ENCODE results near the gene FLII. TPM values are rescaled to one million over a fixed set of nuclear protein-coding genes. Genes with fewer than 3 reads are reported as not detected.

FLII gene
- total RNA-seq, 1 experiment from 2014 or later: 203 TPM

DNA sequence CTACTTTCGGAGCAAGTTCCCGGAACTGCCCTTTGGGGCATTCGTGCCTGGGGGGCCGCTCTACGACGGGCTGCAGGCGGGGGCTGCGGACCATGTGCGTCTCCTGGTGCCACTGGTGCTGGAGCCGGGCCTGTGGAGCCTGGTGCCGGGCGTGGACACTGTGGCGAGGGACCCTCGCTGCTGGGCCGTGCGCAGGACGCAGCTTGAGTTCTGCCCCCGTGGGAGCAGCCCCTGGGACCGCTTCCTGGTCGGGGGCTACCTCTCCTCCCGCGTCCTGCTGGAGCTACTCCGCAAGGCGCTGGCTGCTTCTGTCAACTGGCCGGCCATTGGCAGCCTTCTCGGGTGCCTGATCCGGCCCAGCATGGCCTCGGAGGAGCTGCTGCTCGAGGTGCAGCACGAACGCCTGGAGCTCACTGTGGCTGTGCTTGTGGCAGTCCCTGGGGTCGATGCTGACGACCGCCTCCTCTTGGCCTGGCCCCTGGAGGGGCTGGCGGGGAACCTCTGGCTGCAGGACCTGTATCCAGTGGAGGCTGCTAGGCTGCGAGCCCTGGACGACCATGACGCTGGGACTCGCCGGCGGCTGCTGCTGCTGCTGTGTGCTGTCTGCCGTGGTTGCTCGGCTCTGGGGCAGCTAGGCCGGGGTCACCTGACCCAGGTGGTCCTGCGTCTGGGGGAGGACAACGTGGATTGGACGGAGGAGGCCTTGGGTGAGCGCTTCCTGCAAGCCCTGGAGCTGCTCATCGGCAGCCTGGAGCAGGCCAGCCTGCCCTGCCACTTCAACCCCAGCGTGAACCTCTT lies 5.5 kb upstream of the FLII start:
- Histone ChIP-seq H3K27me3 (no peaks in the 10 kb centered on the region), H3K4me3 (no peak overlapping the region), H3K9me3 (no peaks in the 10 kb centered on the region), H3K36me3 (no peaks in the 10 kb centered on the region; the same call in 1 of the 2 replicates)
- DNase-seq: no peak

DNA sequence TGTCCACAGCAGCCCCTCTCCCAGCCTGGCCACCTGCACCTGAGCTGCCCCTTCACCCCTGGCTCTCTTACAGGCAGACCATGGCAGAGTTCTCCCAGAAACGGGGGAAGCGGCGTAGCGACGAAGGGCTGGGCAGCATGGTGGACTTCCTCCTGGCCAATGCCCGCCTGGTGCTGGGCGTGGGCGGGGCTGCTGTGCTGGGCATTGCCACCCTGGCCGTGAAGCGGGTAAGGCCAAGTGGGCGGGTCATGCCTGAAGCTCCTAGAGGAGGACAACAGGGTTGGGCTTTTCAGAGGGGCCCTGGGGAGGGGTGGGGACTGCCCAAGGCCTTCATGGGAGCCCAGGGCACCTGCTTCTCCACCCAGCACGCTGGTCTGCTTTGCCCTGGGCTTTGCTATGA lies 4.1 kb upstream of the FLII start:
- H3K27me3 ChIP-seq: no peaks in the 10 kb centered on the region
- no peak for DNase-seq
- no peaks in the 10 kb centered on the region; the same call in none of the 2 replicates for H3K36me3 ChIP-seq
- H3K4me3 ChIP-seq: no peak overlapping the region
- no peaks in the 10 kb centered on the region for H3K9me3 ChIP-seq

DNA sequence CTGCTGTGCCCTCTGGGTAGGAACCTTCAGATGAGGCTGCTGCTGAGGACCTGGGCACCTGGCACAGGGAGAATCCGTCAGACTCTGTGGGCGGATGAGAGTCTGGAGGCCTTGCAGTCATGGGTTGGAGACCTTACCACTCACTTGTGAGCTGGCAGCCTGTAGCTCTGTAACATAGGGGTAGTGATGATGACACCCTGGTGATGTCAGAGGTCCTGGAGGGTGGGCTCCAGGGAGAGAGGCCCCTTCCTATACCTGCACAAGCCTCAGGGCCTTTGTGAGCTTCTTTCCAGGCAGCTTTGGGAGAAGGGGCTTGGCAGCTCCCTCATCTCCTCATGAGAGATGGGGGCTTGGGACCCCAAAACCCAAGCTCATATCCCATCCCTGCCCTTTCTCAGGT lies 3.6 kb upstream of the FLII start:
- Histone ChIP-seq H3K27me3 (no peaks in the 10 kb centered on the region), H3K9me3 (no peaks in the 10 kb centered on the region), H3K4me3 (no peak overlapping the region), H3K36me3 (no peaks in the 10 kb centered on the region; the same call in none of the 2 replicates)
- DNase-seq: no peak

DNA sequence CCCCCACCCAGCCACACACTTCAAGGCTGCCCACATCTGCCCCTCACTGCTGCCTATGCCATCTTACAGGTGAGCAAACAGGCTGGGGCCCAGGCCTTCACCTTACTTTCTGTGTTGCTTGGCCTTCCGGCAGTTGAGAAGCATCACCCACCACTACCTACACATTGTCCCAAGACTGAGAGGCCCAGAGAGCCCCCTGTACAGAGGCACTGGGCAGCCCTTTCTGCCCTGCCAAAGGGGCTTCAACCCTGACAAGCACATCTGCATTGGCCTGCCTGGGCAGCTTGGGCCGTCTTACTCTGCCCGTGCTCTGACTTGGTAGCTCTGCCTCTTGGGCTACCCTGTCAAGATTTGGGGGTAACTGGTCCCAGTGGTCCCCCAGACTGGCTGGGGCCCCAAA lies 3.1 kb upstream of the FLII start:
- Histone ChIP-seq H3K9me3 (no peaks in the 10 kb centered on the region), H3K4me3 (peak overlapping the region; percentile 75), H3K36me3 (no peaks in the 10 kb centered on the region; the same call in none of the 2 replicates), H3K27me3 (no peaks in the 10 kb centered on the region)
- no peak for DNase-seq

DNA sequence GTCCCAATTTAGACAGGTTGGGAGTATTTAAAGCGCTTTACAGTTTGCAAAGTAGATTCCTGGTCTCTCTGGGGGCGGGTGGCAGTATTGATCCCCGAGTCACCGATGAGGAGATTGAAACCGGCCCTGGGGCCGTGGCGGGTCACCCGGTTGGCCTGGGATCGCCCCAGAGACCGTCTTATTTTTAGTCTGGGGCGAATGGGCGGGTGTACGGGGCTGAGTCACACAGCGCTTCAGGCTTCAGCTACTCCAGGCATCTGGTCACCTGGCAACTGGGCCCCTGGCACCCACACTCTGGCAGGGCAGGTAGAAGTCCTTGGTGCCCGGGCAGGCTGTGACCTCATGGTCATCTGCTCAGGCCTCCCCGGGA lies 2.6 kb upstream of the FLII start:
- Histone ChIP-seq H3K27me3 (no peaks in the 10 kb centered on the region), H3K4me3 (peak overlapping the region; percentile 75), H3K36me3 (no peaks in the 10 kb centered on the region; the same call in none of the 2 replicates), H3K9me3 (no peaks in the 10 kb centered on the region)
- DNase-seq: peak; percentile 73

DNA sequence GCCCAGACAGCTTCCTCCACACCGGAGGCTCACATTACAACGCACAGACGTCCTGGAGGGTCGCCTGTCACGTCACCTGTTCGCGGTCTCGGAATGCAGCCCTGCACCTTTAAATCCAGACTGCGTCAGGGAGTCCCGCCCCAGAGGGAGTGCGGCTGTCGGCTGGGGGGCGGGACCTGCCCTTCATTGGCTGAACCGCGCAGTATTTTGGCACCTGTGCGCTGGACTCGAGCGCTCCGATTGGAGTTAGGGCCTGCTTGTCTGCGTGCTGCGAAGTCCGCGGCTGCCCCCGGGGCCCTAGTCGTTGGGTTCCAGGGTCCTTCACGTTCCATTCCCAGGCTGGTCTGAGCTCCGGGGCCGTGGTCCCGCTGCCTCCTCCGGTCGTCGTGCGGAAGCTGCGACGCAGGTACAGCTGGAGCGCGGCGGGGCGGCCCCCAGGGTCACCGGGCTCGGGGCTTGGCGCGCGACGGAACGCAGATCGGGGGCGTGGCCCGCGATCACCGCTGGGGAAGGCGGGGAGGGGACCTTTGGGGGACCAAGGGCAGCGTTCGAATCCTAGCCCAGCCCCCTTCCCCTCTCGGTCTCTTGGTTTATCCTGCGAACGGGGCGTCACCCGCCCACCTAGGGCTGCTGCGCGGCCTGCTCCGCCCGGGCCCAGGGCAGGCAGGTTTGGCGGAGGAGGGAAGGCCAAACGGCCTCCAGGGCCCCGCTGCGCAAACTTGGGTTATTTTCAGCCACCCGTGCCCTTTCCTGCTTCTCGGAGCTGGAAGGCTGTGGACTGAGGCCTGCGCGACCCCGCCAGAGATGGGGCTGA lies 2.0 kb upstream of the FLII start, which contains the start of gene MIEF2:
TSS of gene MIEF2 (plus strand) at position 331 of the 814 bp plus-strand sequence. CDS start 2,059 bp downstream, outside the sequence.
- peak; percentile 91 for DNase-seq
- Histone ChIP-seq H3K9me3 (no peaks in the 10 kb centered on the region), H3K27me3 (no peaks in the 10 kb centered on the region), H3K4me3 (peak within 1 kb of the TSS; percentile 75), H3K36me3 (peaks cover 3% of the 10 kb centered on the region)

DNA sequence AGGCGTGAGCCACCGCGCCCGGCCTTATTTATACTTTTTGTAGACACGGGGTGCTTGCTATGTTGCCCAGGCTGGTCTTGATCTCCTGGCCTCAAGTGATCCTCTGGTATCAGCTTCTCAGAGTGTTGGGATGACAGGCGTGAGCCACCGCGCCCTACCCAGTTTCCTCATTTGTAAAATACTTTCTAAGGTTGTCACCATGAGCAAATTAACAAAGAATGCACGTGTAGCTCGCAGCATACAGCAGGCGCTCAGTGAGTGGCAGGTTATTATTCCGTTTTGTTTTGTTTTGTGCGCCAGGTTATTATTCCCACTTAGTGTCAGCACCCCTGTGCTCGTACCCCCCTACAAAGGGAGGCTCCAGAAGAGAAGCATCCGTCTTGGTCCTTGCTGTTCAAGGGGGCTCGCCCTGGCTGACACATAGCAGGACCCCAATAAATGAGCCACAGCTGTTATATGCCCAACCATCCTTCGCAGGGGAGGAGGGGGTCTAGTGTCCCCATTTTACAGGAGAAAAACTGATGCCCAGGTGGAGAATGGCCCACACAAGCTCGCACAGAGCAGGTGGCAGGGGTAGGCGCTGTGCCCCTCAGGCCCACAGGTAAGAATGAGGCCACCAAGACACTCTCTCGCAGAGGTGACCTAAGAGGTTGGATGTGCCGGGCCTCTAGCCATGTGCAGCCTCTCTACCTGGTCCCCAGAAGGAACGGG lies 1.2 kb upstream of the FLII start:
- Histone ChIP-seq H3K4me3 (peak overlapping the region; percentile 75), H3K9me3 (no peaks in the 10 kb centered on the region), H3K27me3 (no peaks in the 10 kb centered on the region), H3K36me3 (peaks cover 3% of the 10 kb centered on the region)
- peak; percentile 21 for DNase-seq

DNA sequence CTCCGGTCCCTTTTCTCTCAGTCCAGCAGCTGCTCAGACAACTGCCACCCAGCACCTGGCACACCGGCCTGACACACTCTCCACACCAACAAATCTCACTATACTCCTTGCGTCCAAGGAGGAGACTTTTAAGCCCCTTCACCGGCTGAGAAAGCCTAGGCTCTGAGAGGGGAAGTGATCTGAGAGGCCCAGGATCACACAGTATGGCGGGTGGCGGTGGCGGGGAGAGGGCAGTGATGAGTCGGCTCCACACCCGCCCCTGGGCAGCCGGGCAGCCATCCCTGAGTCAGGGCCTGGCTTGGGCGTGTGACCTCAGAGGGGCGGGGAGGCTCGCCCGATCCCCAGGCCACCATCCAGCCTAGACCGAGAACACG lies 569 bp downstream of the FLII start:
- H3K4me3 ChIP-seq: peak overlapping the region; percentile 85
- H3K27me3 ChIP-seq: no peaks in the 10 kb centered on the region
- H3K9me3 ChIP-seq: no peaks in the 10 kb centered on the region
- peaks cover 3% of the 10 kb centered on the region for H3K36me3 ChIP-seq
- peak; percentile 90 for DNase-seq

DNA sequence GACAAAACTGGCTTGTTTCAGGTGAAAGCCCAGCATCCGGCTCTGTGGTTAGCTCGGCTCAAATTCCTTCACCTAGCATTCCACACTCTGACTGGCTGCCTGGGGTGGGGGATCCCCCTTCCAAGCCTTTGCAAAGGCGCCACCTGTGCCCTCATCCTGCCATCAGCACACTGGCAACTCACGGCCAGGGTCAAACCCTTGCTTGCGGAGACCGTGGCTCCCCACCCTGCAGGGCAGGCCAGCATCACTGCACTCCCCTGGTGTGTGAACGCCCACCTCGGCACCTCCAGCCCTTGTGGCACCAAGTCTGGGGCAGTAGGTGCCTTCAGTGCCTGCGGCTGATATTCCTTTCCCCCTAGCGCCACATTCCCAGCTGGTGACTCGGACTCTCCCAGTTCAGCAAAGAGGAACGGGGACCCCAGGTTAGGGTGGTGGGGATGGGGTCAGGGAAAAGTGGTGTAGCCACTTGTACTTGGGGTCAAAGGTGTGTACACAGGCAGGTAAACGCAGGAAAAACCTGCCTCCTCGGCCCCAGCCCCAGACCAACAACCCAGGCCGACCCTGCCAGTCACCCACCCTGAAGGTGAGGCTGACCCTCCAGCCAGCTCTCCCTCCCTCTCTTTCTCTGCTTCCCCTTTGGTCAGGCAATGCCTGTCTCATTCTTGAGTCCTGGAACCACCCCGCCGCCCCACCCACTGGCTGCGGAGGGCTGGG lies 1.1 kb downstream of the FLII start:
- DNase-seq: peak; percentile 65
- Histone ChIP-seq H3K27me3 (no peaks in the 10 kb centered on the region), H3K9me3 (no peaks in the 10 kb centered on the region), H3K4me3 (peak overlapping the region; percentile 85), H3K36me3 (peaks cover 3% of the 10 kb centered on the region)

DNA sequence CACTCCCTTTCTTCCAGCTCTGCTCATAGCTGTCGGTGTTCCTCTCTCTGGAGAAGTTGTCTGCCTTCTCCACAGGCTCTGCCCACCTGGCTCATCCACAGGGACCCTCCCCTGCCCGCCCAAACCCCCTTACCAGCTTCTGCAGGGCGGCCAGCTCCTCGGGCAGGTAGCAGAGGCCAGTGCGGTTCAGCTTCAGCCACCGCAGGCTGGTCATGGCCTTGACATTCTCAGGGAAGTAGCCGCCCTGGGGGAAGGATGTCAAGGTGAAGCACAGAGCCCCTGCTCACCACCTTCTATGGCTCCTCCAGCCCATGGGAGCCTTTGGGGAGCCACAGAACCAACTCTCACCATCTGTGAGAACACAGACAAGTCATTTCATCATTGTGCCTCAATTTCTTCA lies 1.8 kb downstream of the FLII start:
- H3K4me3 ChIP-seq: no peak overlapping the region
- no peaks in the 10 kb centered on the region for H3K27me3 ChIP-seq
- no peak for DNase-seq
- H3K9me3 ChIP-seq: no peaks in the 10 kb centered on the region
- peaks cover 5% of the 10 kb centered on the region for H3K36me3 ChIP-seq

DNA sequence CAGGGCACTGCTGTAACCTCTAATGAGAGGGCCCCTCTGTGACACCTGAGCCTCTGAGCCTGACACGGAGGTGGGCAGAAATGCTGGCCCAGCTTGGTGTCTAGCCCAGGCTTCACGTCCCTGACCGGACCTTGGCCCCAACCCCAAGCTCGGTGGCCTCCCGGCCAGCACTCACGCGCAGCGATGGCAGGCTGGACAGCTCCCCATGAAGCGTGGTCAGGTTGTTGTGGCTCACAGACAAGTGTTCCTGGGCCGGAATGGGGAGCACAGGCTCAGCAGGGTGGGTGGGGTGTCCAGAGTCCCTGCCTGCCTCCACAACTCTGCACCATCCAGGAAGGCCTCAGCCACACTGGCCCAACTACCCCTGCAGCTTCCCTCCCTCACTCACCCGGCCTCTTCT lies 2.2 kb downstream of the FLII start:
- Histone ChIP-seq H3K36me3 (peaks cover 5% of the 10 kb centered on the region), H3K4me3 (no peak overlapping the region), H3K9me3 (no peaks in the 10 kb centered on the region), H3K27me3 (no peaks in the 10 kb centered on the region)
- DNase-seq: no peak

DNA sequence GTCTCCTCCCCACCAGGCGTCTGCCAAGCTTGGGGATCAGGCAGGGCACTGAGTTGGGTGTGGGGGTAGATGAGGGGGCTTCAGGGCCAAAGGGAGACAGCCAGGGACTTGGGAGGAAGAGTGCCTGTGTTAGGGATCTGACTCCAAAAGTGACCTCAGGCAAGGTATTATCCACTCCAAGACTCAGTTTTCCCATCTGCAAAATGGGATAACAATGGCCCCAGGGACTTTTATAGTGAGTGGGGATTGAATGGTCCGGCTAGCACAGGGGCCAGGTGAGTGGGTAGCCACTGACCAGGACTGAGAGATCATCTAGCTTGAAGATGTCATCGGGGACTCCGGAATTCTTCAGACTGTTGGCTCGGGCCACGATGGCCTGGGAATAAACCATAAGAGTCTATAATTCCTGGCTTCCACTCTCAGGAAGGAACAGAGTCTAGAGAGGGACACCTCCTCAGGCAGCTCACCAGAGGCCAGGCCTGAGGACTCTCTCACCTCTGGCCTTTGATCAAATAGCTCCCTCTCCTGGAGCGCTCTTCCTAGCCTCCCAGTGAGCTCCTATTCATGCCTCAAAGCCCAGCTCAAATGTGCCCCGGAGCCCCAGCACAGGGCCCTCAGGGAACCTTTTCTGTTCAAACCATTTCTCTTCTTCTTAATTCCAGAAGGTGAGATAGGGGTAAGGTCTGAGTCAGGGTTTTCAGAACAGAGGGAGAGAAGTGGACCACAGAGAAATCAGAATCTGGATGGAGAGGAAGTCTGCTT lies 3.5 kb downstream of the FLII start:
- H3K4me3 ChIP-seq: no peak overlapping the region
- no peaks in the 10 kb centered on the region for H3K27me3 ChIP-seq
- no peaks in the 10 kb centered on the region for H3K9me3 ChIP-seq
- peaks cover 5% of the 10 kb centered on the region for H3K36me3 ChIP-seq
- no peak for DNase-seq

DNA sequence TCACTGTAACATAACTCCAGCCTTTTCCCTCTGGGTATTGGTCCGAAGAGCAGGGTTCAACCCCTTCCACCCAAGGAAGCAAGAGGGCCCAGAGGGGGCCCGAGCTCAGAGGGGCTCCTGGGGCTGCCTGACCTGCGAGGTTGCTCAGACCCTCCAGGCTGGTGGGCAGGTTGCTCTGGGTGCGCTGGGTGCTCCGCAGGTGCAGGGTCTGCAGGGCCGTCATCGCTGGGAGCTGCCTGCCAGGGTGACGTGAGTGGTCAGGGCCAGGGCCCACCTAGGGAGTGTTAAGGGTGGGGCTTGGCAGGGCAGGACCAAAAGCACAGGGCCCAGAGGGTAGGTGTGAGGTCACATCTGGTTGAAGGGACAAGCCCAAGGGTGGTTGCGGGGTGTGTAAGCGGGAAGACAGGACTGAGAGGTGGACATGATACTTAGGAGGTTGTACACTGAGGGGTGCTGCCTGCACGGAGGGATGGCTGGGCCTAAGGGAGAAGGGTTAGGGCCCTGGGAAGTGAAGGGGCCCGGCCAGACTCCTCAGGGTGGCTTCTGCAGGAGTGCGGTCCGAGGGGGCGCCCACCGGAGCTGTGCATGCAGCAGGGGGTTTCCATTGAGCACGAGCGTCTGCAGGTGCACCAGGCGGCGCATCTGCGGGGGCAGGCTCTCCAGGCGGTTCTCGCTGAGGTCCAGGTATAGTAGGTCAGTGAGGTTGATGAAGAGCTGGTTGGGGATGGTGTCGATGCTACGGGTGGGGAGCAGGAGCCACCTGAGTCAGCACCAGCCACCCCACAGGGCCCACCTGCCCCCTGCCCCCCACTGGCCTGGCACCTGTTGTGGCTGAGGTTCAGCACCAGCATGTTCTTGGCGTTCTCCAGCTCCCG lies 4.4 kb downstream of the FLII start:
- no peak for DNase-seq
- H3K4me3 ChIP-seq: no peak overlapping the region
- H3K27me3 ChIP-seq: no peaks in the 10 kb centered on the region
- H3K9me3 ChIP-seq: no peaks in the 10 kb centered on the region
- H3K36me3 ChIP-seq: peaks cover 5% of the 10 kb centered on the region

DNA sequence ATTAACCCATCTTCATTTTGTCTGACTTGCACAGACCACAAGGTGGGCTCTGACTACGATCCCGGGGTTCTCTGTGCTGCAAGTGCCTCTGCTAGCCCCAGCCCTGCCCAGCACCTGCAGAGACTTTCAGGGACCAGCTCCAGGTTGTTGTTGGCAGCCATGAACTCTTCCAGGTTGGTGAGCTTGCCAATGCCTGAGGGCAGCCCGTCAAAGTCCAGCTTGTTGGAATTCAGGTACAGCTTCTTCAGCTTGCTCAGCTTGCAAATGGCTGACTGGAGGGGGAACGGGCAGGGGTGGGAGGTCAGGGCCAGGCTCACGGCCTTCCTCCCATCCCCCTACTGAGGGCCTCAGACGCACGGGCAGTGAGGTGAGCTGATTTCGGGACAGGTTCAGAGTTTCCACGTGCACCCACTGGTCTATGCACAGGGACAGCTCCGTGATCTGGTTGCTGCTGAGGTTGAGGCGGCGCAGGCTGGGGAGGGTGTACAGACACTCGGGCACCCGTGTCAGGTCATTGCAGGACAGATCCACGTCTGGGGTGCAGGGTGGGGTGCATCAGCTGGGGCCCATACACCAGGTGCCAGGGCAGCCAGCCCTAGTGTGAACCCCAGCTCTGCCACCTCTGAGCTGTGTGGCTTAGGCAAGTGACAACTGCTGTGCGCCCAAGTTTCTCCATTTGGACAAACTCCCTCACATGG lies 5.2 kb downstream of the FLII start:
- no peaks in the 10 kb centered on the region for H3K9me3 ChIP-seq
- peaks cover 5% of the 10 kb centered on the region for H3K36me3 ChIP-seq
- no peak overlapping the region for H3K4me3 ChIP-seq
- no peak for DNase-seq
- H3K27me3 ChIP-seq: no peaks in the 10 kb centered on the region

All from MG63 (cell line).